Cardiac fibroblast (primary cell): ENCODE measurements around the gene IL1RAPL2.

Source experiments
- DNase-seq, 2 donors: peaks; one replicate each; pipeline versions ENCODE4 v3.0.0 to v3.0.0-alpha.2; 2010; ENCODE audit warnings: low read depth in 2 of 2
- H3K4me3 ChIP-seq, 2 donors: replicated peaks in 1 of 2; 1 replicate in 1 of 2; 2 replicates in 1 of 2; pipeline ENCODE4 v1.5.1; 2011; ENCODE audit warnings: low read depth in 2 of 2, low read length in 2 of 2, mild to moderate bottlenecking in 2 of 2, moderate library complexity in 1 of 2
- TF ChIP-seq, protein P1 (sequence below): IDR thresholded peaks from one replicate; pipeline ENCODE4 v1.5.1; 2011; ENCODE audit warnings: low read depth, mild to moderate bottlenecking, low read length, inconsistent platforms

The IL1RAPL2 gene

DNA sequence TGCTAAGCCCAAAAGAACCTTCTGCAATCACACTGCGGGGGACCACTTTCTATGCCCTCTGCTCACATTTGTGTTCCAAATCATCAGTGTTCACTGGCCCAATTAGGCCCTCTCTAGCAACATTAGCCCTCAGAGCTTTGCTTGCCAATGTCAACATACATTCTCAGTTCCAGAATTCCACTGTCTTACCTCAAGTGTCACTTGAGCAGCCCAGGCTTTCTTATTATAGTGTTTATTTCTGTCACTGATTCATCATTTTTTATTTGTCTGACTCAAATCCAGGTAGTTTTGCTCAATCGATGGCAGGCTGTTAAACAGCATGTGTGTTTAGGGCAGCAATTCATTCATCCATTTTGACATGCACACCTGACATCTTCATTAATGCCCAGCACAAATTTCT, 363.3 kb downstream of the IL1RAPL2 start:
- no peak overlapping the region for H3K4me3 ChIP-seq
- no peak for DNase-seq
- TF ChIP-seq, protein P1, sequence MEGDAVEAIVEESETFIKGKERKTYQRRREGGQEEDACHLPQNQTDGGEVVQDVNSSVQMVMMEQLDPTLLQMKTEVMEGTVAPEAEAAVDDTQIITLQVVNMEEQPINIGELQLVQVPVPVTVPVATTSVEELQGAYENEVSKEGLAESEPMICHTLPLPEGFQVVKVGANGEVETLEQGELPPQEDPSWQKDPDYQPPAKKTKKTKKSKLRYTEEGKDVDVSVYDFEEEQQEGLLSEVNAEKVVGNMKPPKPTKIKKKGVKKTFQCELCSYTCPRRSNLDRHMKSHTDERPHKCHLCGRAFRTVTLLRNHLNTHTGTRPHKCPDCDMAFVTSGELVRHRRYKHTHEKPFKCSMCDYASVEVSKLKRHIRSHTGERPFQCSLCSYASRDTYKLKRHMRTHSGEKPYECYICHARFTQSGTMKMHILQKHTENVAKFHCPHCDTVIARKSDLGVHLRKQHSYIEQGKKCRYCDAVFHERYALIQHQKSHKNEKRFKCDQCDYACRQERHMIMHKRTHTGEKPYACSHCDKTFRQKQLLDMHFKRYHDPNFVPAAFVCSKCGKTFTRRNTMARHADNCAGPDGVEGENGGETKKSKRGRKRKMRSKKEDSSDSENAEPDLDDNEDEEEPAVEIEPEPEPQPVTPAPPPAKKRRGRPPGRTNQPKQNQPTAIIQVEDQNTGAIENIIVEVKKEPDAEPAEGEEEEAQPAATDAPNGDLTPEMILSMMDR: no peak

DNA sequence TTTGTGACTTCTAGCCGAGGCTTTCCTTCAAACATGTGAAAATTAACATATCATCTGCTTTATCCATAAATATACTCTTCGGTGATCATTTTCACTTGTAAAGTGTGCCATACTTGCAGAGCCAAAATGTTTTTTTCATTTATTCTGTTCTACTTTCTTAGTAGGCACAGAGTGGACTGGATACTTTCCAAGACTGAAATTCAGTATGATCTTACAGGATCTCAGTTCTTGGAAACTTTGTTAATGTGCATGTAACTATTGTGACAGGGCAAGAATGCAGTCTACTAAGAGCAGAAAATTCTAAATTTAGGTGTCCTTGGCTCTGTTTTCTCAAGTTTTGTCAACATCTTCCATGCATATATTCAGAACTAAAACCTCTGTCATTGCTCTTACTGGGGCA, 369.6 kb downstream of the IL1RAPL2 start:
- TF ChIP-seq, protein P1: no peak
- no peak for DNase-seq
- no peak overlapping the region for H3K4me3 ChIP-seq

DNA sequence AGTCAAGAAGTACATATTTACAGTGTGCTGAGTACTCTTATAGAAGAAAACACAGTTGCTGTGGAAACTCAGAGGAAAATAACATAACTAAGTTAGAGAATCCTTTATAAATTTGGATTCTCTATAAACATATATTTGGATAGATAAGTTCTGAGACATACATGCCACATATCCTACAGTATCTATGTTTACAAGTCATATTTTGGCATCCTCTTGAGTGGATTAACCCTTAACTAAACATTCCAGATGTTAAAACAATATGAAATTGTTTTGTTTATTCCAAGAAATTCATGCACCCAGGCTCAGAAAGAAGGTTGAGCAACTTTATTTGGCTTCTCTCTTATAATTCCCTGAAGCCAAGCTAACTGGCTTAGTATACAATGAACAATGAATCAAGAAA, 387.3 kb downstream of the IL1RAPL2 start:
- H3K4me3 ChIP-seq: no peak overlapping the region
- TF ChIP-seq, protein P1: no peak
- DNase-seq: no peak

DNA sequence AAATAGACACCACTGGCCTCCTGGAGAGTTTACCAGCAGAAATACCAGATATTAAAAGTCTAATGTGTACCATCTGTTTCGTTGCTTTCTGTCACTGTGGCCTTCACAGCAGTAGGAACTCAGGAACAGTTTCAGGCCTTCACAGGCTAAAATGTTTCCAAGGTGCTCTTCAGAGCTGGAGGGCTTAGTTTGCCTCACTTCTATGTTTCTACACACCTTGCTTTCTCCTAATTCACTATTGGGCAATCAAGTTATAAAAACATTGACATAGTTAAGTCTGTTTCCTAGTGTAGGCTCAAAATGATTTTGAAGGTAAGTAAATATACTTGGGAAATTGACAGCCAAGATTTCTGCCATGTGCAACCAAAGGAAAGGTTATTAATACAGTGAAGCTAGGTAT, 395.9 kb downstream of the IL1RAPL2 start:
- TF ChIP-seq, protein P1: no peak
- H3K4me3 ChIP-seq: no peak overlapping the region
- no peak for DNase-seq

DNA sequence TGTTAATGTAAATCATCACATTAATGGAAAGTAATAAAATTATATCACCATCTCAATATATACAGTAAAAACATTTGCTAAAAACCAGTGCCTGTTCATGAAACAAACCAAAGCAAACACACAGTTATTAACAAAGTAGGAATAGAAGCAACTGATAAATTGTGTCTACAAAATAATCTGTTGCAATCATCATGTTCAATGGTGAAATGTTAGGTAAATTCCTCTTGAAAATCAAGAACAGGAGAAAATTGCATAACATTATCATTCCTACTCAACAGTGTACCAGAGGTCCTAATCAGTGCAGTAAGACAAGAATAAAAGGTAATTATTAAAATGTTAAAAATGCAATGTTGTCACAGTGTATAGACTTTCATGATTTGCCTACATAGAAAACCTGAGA, 402.2 kb downstream of the IL1RAPL2 start:
- H3K4me3 ChIP-seq: no peak overlapping the region
- DNase-seq: no peak
- TF ChIP-seq, protein P1: no peak

DNA sequence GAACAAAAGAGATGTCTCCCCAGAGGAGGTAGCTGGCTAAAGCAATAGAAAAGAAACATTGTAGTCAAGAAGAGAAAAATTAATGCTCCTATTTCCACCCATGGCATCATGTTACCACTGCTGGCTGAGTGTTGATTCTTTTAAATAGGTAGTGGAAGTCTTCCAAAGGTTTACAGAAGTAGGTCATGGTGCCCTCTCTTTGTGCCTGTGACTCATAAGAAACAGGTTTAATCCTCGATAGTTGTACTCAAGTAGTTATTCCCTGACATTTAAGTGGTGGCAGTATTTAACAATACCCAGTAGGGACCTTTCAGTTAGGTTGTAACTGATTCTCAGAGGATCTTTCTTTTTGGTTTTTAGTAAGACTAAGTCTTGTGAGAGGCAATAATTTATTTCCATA, 406.7 kb downstream of the IL1RAPL2 start:
- H3K4me3 ChIP-seq: no peak overlapping the region
- no peak for DNase-seq
- TF ChIP-seq, protein P1: no peak

DNA sequence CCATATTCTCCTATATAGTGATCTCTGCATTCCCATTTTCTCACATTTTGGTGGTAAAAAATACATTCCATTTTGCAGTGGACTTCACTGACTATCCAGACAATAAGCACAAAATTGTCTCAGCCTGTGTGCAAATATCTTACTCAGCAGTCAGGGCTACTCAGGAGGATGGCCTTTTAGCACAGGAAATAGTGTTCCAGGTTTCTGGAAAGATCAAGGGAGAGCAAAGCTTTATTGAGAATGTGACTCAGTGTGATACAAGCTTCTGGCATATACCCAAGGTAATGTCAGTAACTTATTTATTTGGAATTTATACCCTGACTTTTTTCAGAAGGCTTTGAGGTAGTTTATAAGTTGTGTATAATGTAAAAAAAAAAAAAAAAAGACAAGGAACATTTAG, 421.1 kb downstream of the IL1RAPL2 start:
- DNase-seq: no peak
- no peak overlapping the region for H3K4me3 ChIP-seq
- TF ChIP-seq, protein P1: no peak
